ENCODE measurements around the gene PIR.
A peak's percentile ranks its signal among the peaks of the same experiment; 100 is the strongest.

Gene PIR

GRCh38 chrX:15493118-15493962 is at the start of gene PIR:
Gene PIR (minus strand): TSS chrX:15493333. CDS start chrX:15491257, 2,076 bp downstream.
- DNase-seq, result peak; percentile 79 to 82

DNA sequence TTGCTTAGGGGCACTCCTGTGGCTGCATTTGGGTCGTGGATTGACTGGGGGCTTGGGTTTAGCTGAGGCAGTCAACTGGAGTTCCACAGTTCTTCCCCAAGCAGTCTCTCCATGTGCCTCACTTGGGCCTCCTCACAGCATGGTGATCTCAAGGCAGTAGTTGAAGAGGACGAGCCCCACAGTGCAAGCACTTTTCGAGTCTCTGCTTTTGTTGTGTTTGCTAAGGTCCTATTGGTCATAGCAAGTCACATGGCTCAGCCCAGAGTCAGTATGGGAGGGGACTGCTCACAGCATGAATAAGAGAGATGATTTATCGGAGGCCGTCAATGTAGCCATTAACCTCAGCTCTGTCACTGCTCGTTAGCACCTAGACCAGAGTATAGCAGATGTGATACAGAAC is 37.2 kb upstream of the PIR start:
- no peak for DNase-seq

DNA sequence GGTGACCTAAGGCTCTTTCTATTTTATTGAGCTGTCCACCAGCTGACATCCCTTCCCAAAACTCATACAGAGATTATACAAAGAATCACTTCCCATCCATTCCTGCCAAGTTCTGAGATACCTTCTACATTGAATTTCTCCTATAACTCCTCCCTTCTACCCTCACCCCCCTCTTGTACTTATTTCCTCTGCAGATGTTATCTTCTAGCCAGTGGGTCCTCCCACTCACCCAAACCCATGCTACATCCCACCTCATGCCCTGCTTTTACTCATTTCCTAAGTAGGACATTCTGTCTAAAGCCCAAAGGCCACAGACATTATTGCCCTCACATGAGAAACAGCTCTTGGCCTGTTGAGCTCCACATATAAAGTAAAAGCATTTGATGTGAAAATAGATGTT is 36.0 kb upstream of the PIR start:
- no peak for DNase-seq

DNA sequence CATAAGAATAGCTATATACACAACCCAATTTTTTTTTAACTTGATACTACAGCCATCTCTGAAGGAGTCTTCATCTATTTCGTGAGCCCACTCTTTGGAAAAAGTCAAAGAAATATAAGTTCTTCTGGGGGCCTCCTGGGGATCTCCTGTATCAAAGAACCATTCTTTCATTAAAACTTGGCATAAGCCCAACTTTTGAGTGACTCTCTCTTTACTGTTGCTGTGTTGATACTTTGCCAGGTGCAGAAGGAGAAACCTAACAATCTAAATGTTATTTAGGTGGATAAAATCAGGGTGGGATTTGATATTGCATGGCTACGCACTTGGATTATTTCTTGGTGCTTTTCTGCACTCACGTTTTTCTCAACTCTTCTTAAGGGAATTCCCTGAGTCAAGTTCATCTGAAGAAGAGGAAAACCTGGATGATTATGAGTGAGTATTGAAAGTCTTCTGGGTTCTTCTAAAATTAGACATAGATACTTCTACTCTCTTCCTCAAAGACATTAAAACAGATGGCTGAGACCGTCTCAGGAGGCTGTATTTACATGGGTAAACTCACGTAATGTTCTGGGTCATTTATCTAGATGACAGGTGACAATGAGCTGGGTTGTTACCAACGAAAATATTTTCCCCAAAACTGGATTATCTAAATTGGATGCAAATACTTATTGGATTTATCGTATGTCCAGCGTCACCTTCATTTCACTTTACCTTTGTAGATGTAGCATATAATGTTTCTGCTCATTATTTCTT is 32.7 kb upstream of the PIR start:
- DNase-seq, result peak in 1 of 2 experiments; percentile 43

DNA sequence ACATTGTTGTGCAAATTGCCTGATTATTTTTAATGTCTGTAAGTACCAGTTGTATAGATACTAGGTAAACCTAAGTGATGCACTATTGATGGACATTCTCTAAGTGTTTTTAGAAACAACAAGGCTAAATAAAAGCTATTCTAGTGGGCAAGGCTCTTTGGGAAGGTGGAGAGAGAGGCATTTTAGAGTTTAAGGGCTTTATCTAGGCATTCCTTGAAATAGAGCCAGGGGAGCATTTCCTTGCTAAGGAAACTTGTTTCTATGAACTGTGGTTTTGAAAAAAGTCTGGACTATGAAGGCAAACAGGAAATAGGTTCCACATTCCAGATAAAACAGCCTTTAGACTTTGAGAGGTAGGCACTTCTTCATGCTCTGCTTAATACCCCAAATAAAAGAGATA is 31.3 kb upstream of the PIR start:
- DNase-seq, result no peak

DNA sequence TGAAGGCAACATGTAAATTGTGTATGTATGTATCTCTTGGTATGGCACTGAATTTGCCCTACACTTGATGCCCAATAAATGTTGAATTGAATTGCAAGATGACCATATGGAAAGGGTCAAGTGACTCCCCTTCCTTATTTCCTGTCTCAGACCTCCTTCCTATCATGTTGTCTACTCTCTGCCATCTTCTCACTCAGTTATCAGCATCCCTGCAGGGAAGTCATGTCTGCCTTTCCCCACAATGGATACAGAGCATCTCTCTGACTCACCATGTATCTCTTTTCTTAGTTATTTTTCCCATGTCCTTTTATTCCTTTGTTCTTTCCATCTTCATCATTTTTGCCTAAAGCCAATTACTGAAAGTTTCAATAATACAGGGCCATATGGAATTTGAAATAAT is 30.0 kb upstream of the PIR start:
- DNase-seq, result no peak

GRCh38 chrX:15522464-15522863 is 29.3 kb upstream of the PIR start:
- DNase-seq, result no peak

DNA sequence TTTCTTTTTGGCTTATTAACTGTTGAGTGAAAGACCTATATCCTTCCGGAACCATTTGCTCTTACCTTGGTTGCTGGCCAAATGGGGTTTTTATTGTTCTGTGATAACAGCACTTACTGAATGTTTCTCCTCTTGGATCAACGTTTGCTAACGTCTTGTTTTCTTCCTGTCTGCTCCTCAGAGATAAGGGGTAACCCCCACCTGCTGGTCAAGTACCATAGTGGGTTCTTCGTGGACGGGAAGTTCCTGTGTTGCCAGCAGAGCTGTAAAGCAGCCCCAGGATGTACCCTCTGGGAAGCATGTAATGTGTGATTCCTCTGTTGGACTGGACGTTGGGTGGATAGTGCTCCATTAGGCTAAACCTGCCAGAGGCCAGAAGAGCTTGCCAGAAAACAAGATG is 22.8 kb upstream of the PIR start:
- no peak for DNase-seq

DNA sequence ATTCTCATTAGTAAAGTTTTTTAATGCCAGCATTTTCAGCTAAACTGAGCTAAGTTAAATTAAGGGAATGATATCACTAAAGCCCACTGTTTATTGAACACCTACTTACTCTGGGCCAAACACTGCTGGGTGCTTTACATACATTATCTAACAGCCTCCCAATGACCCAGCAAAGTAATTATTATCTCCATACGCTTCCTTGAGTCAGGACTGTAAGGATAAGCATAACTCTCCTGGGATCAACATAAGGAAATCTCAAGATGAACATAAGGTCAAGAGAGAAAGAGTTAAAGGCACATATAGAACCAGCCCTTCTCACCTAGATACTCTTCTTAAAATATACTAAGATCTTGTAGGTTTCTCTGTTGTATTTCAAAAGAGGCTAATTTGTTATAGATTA is 21.1 kb upstream of the PIR start:
- DNase-seq, result no peak

GRCh38 chrX:15512401-15512965 is 19.4 kb upstream of the PIR start:
- no peak for DNase-seq

DNA sequence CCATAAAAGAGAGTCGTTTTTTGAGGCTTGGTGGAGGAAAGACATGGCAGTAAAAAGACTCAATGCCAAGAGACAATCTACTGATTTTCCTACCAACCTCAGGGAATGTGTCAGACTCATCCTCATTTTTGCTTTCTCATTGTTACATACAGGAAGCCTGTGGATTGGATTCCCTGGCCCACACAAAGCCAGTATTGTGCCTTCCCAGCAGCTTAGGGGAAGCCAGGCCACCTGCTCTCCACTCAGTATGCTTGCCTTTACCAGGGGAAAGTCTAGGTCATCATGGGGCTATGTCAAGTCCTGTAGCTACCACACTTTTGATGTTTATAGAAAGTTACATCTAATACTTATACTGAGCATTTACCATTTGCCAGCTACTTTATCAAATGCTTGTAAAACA is 18.4 kb upstream of the PIR start:
- no peak for DNase-seq

GRCh38 chrX:15509845-15510244 is 16.7 kb upstream of the PIR start:
- DNase-seq, result no peak

DNA sequence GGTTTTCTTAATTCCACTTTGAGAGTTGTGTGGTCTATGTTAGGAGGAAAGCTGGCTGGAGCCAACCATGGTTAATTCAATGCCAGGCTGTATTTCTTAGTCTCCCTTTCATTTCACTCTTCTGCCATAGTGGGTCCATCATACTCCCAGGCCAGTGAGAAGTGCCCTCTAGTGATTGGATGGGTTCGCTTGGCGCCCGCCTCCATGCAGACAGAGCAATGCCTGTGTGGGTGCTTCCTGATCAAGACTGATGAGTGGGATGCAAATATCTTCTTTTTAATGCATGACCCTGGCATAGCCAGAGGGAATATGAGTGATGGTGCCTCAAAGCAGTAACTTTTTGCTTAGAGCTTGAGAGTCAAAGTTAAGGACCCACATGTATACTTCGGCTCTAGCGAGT is 13.9 kb upstream of the PIR start:
- no peak for DNase-seq

GRCh38 chrX:15505101-15505500 is 12.0 kb upstream of the PIR start:
- DNase-seq, result no peak

- DNase-seq, result no peak
Observed at GRCh38 chrX:15504661-15505060, 11.5 kb upstream of the PIR start.

DNA sequence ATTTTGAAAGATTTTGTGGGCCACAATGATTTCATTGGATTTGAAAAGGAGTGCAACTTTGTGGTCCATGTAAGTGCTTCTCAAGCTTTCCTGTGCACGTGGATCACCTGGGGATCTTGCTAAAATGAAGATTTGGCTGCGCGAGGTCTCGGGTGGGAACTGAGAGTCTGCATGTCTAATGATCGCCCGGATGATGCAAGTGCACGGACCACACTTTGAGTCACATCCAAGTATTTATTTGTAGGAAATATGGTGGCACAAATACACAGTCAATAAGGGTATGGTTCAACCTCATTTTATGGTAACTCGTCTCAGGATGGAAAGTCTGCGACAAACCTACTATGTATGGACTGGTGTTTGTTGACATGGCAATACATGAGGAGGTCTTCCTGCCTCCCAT is 8.4 kb upstream of the PIR start:
- DNase-seq, result no peak

DNA sequence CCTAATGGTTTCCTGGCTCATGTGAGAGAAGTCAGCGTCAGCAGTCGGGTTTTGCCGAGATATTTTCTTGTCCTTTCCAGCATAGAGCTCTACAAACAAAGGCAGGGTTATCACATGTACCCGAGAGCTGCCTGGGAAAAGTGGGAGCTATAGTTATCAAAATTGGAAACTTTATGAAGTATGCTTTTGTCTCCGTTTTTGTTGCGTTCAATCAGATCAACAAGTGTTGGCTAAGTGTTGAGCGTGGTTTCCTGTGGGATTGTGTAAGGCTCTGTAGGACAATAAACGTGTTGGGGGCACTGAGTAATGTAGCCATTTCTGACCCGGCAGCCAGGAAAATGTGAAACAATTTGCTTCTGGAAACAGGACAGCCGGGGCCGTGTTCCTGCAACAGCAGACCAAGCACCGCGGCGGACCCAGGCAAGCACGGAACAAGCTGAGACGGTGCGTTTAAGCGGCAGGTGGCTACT is 7.4 kb upstream of the PIR start, which contains the start of gene BMX:
Gene BMX (plus strand): TSS at position 311 of the 470 bp plus-strand sequence. CDS start 7,547 bp downstream, outside the sequence.
- no peak for DNase-seq

DNA sequence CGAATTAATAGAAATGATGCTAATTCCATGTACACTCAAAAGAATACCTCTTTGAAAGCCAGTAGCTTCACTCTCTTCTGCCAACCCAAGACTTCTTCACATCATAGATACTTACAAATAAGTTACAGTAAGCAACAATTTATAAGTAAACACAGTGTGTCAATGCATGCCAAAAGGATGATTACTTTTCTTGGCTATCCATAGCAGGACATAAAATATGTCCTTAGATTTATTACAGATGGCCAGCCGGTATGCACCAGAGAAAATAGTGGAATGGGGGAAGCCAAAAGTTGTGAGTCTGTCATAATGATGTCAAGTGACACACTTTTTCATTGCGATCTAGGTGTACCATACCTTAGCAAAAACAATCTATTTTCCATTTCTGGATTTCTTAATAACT is 6.8 kb upstream of the PIR start:
- no peak for DNase-seq

DNA sequence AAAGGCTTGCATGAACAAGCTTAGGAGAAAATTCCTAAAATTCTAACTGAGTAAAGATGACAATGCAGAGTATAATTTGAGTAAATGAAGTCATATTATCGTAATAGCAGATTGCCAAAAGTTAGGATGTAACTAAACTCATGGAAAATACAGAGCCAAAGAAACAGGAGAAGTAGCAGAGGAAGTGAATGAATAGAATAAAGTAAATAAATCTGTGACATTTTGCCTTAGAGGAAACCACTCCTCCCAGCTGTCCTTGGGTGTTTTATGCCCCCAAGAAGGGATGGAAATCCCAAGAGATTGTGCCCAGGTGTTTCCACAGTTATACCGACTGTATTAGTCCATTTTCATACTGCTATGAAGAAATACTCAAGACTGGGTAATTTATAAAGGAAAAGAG is 5.6 kb upstream of the PIR start:
- DNase-seq, result no peak

DNA sequence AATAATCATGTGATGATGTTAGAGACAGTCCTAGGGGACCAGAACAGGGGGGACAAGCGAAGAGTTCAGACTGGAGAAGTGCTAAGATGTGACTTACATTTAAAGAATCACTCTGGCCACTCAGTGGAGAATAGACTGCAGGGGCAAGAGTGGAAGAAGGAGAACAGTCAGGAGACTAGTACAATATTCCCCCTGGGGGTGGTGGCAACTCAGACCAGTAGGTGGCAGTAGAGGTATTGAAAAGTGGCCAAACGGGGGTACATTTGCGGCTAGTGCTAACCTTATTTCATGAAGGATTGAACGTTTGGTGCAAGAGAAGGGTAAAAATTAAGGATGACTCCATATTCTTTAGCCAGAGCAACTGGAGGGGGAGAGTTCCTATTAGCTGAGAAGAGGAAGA is 4.7 kb upstream of the PIR start:
- DNase-seq, result peak; percentile 3 to 46

DNA sequence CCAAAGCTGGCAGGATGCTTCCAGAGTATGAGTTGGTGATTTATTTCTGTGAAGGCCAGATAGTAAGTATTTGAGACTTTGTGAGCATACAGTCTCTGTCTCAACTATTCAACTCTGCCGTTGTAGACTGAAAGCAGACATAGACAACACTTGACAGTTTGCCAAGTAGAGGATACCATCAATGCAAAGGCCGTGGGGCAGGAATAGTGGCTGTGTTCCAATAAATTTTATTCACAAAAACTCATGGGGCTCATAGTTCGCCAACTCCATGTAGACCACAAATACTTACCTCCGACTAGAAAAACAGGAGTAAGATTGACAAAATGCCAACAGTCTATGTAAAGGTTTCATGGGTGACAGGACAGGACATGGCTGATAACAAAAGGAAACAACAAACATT is 3.7 kb upstream of the PIR start:
- no peak for DNase-seq

DNA sequence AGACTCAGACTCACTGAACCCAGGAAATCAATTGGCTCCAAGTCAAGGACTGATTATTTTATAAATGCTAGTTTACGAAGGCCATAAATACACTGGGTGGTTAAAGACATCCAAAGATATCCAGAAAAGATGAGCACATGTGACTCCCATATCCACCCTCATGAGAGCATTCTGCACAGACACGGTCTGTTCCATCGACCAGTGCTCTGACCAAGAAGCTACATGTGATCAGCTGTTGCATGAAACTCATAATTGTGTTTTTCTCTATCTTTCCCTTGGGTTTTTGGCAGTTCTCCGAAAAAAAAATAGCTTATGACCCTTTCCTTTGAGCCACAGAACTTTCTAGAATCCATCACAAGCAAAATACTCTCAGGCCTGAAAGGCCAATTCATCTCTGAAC is 2.7 kb upstream of the PIR start:
- DNase-seq, result no peak

- DNase-seq, result no peak
Observed at GRCh38 chrX:15492469-15492868, 664 bp downstream of the PIR start.

GRCh38 chrX:15483891-15484290 is 9.2 kb downstream of the PIR start:
- no peak for DNase-seq

All from NCI-H1930 (cell line).